Stimulated activated CD4-positive, alpha-beta T cell treated with anti-CD3 and anti-CD28 coated beads, TNF-alpha, amount 100 ng/mL, for 48 hours (primary cell): ENCODE results near the gene HMCN1.

ENCODE experiments used
- DNase-seq, 3 donors: peaks; one replicate each; pipeline ENCODE4 v3.0.0-alpha.2; 2020; ENCODE audit warnings: low read depth in 3 of 3

The HMCN1 gene

DNA sequence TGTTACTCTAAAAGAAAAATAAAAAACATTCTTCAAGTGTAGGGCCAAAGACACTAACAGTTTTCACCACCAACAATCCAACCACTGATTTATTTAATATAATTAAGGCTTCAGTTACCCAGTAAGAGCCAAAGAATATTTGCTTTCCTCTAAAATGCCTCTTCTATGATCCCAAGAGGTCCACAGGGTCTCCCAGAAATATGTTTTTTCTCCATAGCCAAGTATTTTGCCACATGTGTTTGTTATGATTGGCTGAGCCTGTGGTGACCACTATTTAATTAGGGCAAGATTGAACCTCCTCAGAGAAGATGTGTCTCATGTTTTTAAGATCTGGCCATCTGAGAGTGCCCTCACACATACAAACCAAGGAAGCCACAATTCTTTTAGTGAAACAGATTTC lies 505.0 kb downstream of the HMCN1 start:
- DNase-seq: no peak

DNA sequence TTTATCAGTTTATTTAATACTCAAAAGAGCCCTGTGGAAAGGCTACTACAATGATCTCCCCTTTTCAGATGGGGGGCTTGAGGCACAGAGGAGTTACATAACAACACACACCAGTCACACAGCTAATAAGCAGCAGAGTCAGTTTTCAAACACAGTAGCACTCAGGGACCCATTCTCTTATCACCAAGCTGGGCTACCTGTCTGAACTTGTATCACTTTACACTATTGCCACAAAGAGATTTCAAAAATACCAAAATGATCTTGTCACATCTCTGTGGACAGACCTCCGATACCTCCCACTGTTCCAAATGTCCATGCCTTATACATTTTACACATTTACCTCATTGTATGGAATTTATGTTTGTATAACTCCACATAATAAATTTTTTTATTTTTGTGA lies 506.2 kb downstream of the HMCN1 start:
- no peak for DNase-seq
